ENCODE results near the gene EXOC4. TPM values are rescaled to one million over a fixed set of nuclear protein-coding genes. Genes with fewer than 3 reads are reported as not detected.
A peak's percentile ranks its signal among the peaks of the same experiment; 100 is the strongest.

EXOC4 gene
- total RNA-seq, 1 donor from 2014 or later: 67.7 TPM

DNA sequence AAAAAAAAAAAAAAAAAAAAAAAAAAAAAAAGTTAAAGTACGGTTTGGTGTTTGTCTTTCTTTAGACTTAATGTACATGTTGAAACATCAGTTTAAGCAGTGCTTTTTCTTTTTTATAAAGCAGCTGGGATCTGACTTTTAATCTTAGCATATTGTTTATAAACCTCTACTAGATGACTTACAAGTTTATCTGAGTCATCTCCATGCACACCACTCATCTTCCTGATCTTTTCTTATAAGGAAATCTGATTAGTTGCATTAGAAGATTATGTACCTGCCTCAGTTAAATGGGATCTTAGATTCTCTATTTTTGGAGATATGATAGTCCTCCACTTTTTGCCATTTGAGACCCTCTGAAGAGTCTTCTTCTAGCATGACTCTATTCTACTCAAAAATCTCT lies 482.3 kb downstream of the EXOC4 start:
- TF ChIP-seq, protein P1, sequence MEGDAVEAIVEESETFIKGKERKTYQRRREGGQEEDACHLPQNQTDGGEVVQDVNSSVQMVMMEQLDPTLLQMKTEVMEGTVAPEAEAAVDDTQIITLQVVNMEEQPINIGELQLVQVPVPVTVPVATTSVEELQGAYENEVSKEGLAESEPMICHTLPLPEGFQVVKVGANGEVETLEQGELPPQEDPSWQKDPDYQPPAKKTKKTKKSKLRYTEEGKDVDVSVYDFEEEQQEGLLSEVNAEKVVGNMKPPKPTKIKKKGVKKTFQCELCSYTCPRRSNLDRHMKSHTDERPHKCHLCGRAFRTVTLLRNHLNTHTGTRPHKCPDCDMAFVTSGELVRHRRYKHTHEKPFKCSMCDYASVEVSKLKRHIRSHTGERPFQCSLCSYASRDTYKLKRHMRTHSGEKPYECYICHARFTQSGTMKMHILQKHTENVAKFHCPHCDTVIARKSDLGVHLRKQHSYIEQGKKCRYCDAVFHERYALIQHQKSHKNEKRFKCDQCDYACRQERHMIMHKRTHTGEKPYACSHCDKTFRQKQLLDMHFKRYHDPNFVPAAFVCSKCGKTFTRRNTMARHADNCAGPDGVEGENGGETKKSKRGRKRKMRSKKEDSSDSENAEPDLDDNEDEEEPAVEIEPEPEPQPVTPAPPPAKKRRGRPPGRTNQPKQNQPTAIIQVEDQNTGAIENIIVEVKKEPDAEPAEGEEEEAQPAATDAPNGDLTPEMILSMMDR (IDR thresholded peaks at IDR 0.05): no peak
- Mint-ChIP-seq H3K9me3 (ENCODE audit: low read depth) (peaks cover 3% of the 10 kb centered on the region), H3K36me3 (ENCODE audit: low read depth) (no peaks in the 10 kb centered on the region), H3K27me3 (ENCODE audit: low read depth) (no peaks in the 10 kb centered on the region), H3K4me3 (ENCODE audit: unreplicated experiment) (no peak overlapping the region), H3K4me1 (ENCODE audit: low read depth) (no peaks in the 10 kb centered on the region), H3K27ac (ENCODE audit: unreplicated experiment) (no peak overlapping the region)
- DNase-seq (ENCODE audit: low spot score): no peak

DNA sequence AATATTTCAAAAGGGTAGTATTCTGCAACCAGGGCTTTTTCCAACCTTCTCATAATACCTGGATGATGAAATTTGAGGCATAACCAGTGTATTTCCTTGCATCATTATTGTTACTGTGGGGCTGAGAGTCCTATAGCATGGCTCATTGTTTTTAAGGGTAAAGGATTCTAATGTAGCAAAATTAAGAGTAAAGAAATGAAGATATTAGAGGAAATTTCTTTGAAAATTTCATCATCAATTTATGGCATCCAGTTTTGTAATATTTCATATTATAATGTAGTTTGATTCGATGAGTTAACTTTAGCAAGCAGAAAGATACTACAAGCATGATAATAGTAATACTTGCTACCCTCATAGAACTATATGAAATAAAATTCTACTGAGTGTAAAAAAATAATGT lies 486.9 kb downstream of the EXOC4 start:
- no peak for DNase-seq (ENCODE audit: low spot score)
- Mint-ChIP-seq H3K9me3 (ENCODE audit: low read depth) (no peaks in the 10 kb centered on the region), H3K4me1 (ENCODE audit: low read depth) (peaks cover 4% of the 10 kb centered on the region), H3K27me3 (ENCODE audit: low read depth) (no peaks in the 10 kb centered on the region), H3K4me3 (ENCODE audit: unreplicated experiment) (no peak overlapping the region), H3K36me3 (ENCODE audit: low read depth) (no peaks in the 10 kb centered on the region), H3K27ac (ENCODE audit: unreplicated experiment) (no peak overlapping the region)
- TF ChIP-seq, protein P1 (IDR thresholded peaks at IDR 0.05): no peak

DNA sequence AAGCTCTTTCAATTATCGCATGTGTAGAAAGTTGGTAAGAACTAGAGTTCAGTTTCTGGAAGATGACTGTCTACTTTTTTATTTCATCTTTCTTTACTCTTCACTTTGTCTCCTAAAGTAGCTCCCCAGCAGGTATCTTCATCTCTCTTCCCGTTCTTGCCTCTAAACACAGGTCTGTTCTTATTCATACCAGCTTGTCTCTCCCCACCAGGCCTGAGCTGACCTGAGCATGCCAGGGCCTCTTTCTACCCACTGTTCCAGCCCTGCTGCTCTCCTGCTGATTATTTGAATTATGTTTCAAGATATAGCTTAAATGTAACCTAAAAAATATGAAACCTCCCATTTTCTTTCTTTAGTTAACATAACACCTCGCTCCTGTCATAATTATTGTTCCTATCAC lies 488.2 kb downstream of the EXOC4 start:
- Mint-ChIP-seq H3K9me3 (ENCODE audit: low read depth) (no peaks in the 10 kb centered on the region), H3K27me3 (ENCODE audit: low read depth) (no peaks in the 10 kb centered on the region), H3K4me3 (ENCODE audit: unreplicated experiment) (no peak overlapping the region), H3K36me3 (ENCODE audit: low read depth) (no peaks in the 10 kb centered on the region), H3K4me1 (ENCODE audit: low read depth) (peaks cover 8% of the 10 kb centered on the region), H3K27ac (ENCODE audit: unreplicated experiment) (no peak overlapping the region)
- TF ChIP-seq, protein P1 (IDR thresholded peaks at IDR 0.05): no peak
- no peak for DNase-seq (ENCODE audit: low spot score)

DNA sequence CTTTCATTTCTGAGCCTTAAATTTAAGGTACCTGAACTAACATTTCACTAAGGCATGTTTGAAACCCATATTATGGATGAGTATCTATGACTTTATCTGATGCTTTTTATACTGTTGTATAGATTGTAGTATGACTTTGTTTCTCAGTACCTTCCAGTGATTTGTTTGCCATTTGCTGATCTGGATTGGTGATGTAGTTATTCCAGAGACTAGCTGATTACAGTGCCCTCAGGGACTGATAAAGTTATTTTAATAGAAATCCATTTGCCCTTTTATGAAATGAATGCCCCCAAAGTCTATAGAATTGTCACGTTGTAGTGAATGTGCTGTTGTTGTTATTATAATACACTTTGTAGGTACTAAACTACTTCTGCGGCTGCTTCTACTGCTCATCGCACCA lies 488.8 kb downstream of the EXOC4 start:
- H3K27me3 Mint-ChIP-seq (ENCODE audit: low read depth): no peaks in the 10 kb centered on the region
- H3K27ac Mint-ChIP-seq (ENCODE audit: unreplicated experiment): no peak overlapping the region
- H3K9me3 Mint-ChIP-seq (ENCODE audit: low read depth): no peaks in the 10 kb centered on the region
- peaks cover 15% of the 10 kb centered on the region for H3K4me1 Mint-ChIP-seq (ENCODE audit: low read depth)
- DNase-seq (ENCODE audit: low spot score): no peak
- H3K4me3 Mint-ChIP-seq (ENCODE audit: unreplicated experiment): no peak overlapping the region
- TF ChIP-seq, protein P1 (IDR thresholded peaks at IDR 0.05): no peak
- H3K36me3 Mint-ChIP-seq (ENCODE audit: low read depth): no peaks in the 10 kb centered on the region

DNA sequence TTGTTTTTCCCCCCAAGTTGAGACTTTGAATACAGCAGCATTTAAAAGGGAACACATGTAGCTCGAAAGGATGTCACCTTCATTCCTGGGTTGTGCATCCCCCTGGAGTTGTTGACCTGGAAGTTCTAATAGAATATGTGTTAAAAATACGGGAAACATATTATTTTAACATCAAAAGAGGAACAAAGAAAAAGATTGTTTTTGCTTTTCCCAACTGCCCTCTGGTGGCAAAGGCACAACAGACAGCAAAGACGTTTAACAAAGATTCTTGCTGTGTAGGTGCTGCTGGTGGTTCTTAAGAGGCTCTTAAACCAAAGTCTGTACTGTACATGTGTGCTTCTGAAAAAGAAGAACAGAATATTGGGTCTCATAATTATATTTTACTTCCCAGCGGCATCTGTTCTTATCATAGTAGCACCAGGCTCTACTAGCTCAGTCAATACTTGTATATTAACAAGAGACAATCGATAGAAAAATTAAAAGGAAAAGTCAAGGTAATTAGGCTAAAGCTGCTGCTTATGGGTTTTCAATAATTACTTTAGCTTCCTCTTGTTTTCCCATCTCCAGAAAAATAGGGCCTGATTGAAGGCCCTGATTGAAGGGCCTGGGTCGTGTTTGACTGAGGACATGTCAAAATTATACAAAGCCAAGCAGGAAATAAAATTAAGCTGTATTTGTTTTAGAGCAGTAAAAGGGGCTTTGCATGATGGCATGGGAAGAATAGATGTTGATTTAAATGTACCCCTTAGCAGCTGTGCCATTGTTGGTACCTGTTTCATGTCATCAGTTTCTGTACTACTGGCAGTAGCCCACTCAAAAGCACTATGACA lies 490.0 kb downstream of the EXOC4 start:
- Mint-ChIP-seq H3K4me1 (ENCODE audit: low read depth) (peaks cover 17% of the 10 kb centered on the region), H3K4me3 (ENCODE audit: unreplicated experiment) (no peak overlapping the region), H3K36me3 (ENCODE audit: low read depth) (no peaks in the 10 kb centered on the region), H3K27me3 (ENCODE audit: low read depth) (no peaks in the 10 kb centered on the region), H3K9me3 (ENCODE audit: low read depth) (no peaks in the 10 kb centered on the region), H3K27ac (ENCODE audit: unreplicated experiment) (no peak overlapping the region)
- DNase-seq (ENCODE audit: low spot score): no peak
- TF ChIP-seq, protein P1 (IDR thresholded peaks at IDR 0.05): peak; percentile 81

Measured in chondrocyte (in vitro differentiated cells).